Measurements from ENCODE around the gene COA1. TPM values are rescaled to one million over a fixed set of nuclear protein-coding genes. Genes with fewer than 3 reads are reported as not detected.
A peak's percentile ranks its signal among the peaks of the same experiment; 100 is the strongest.

COA1 gene
- polyA plus RNA-seq, 1 of the 3 experiments (the other 2 are of a cell fraction) = 42.8 TPM

- ChIA-PET CTCF (interaction anchor here (0.9 to 1.4 kb wide), 3 partner anchors 11 to 71 kb away, joined by 4 to 5 read pairs (median 5); partner anchors contain the start of gene STK17A), POLR2A (no interaction called here)
- no peak overlapping the region for H3K4me2 ChIP-seq
- WGBS (ENCODE audit: low lambda C conversion rate) = 97% methylated on average over 4 of the region's 4 CpGs
- peaks cover 87% of the 10 kb centered on the region for H3K79me2 ChIP-seq (ENCODE audit: insufficient read depth)
- peak overlapping the region in 1 of 2 experiments; percentile 35; a peak in 1 of 4 replicates for H3K27ac ChIP-seq (ENCODE audit: low read depth in 2 of 2, low read length in 1 of 2)
- H3F3A ChIP-seq (replicated peaks; ENCODE audit: insufficient read depth) = peaks cover 41% of the 10 kb centered on the region
- no peaks in the 10 kb centered on the region for H4K20me1 ChIP-seq (ENCODE audit: insufficient read depth)
- no peaks in the 10 kb centered on the region for H3K9me3 ChIP-seq
- H3K4me3 ChIP-seq (ENCODE audit: low read depth in 2 of 2, low read length in 1 of 2) = no peak overlapping the region
- no peaks in the 10 kb centered on the region for H3K27me3 ChIP-seq (ENCODE audit: insufficient read depth)
- no peaks in the 10 kb centered on the region for H3K9me2 ChIP-seq
- no peak for TF ChIP-seq CHD2 (IDR thresholded peaks at IDR 0.05; ENCODE audit: low read length, partially characterized antibody)
- TF ChIP-seq SIN3A (IDR thresholded peaks at IDR 0.05; ENCODE audit: borderline replicate concordance, low read depth, low read length) = no peak
- TF ChIP-seq, protein P1, sequence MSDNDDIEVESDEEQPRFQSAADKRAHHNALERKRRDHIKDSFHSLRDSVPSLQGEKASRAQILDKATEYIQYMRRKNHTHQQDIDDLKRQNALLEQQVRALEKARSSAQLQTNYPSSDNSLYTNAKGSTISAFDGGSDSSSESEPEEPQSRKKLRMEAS (IDR thresholded peaks at IDR 0.05; ENCODE audit: low read depth) = no peak
- TF ChIP-seq TCF12 (IDR thresholded peaks at IDR 0.05) = no peak
- no peak for TF ChIP-seq JUND (IDR thresholded peaks at IDR 0.05)
- TF ChIP-seq EP300 (IDR thresholded peaks at IDR 0.05; ENCODE audit: borderline replicate concordance in 1 of 2, low read depth in 1 of 2, low read length in 1 of 2) = no peak
- no peak for TF ChIP-seq USF2 (IDR thresholded peaks at IDR 0.05; ENCODE audit: borderline replicate concordance, low read depth, low read length)
- no peak for TF ChIP-seq RFX5 (IDR thresholded peaks at IDR 0.05; ENCODE audit: low read length)
- TF ChIP-seq RCOR1 (IDR thresholded peaks at IDR 0.05; ENCODE audit: low read length) = no peak
- TF ChIP-seq, protein P2, sequence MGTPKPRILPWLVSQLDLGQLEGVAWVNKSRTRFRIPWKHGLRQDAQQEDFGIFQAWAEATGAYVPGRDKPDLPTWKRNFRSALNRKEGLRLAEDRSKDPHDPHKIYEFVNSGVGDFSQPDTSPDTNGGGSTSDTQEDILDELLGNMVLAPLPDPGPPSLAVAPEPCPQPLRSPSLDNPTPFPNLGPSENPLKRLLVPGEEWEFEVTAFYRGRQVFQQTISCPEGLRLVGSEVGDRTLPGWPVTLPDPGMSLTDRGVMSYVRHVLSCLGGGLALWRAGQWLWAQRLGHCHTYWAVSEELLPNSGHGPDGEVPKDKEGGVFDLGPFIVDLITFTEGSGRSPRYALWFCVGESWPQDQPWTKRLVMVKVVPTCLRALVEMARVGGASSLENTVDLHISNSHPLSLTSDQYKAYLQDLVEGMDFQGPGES (IDR thresholded peaks at IDR 0.05; ENCODE audit: low read depth, low read length) = no peak
- no peak for TF ChIP-seq ELF1 (IDR thresholded peaks at IDR 0.05)
- TF ChIP-seq YY1 (IDR thresholded peaks at IDR 0.05; ENCODE audit: low read depth) = no peak
- no peak for TF ChIP-seq FOSL2 (IDR thresholded peaks at IDR 0.05; ENCODE audit: borderline replicate concordance, low read depth)
- TF ChIP-seq MEF2A (IDR thresholded peaks at IDR 0.05; ENCODE audit: borderline replicate concordance, low read depth) = no peak
- no peak for TF ChIP-seq SMC3 (IDR thresholded peaks at IDR 0.05; ENCODE audit: low read depth, low read length)
- TF ChIP-seq ZBTB33 (IDR thresholded peaks at IDR 0.05; ENCODE audit: borderline replicate concordance, low read depth) = no peak
- no peak for TF ChIP-seq FOXJ3 (CRISPR knock-in tag; IDR thresholded peaks at IDR 0.05)
- peaks cover 34 to 58% of the 10 kb centered on the region in 2 experiments for H3K4me1 ChIP-seq (ENCODE audit: control insufficient read depth in 1 of 2, insufficient read depth in 2 of 2, low read depth in 1 of 2, low read length in 1 of 2)
- no peak overlapping the region for H2AFZ ChIP-seq (ENCODE audit: low read depth)
- H3K9ac ChIP-seq = no peak overlapping the region
- DNase-seq = no peak
- peaks cover 2 to 37% of the 10 kb centered on the region in 2 experiments for H3K36me3 ChIP-seq (replicated peaks in 1 of 2; ENCODE audit: control insufficient read depth in 1 of 2, insufficient read depth in 2 of 2, low read length in 1 of 2)
Observed at GRCh38 chr7:43653466-43653865, 75.9 kb downstream of the COA1 start.
